ENCODE results near the gene RSPH4A. TPM values are rescaled to one million over a fixed set of nuclear protein-coding genes. Genes with fewer than 3 reads are reported as not detected.
A peak's percentile ranks its signal among the peaks of the same experiment; 100 is the strongest.
"Not testable (repeated sequence)": the region's sequence is repeated elsewhere in the genome, so short reads cannot be mapped to it uniquely, and the experiment has no call there.

Gene RSPH4A
- total RNA-seq, 1 donor from 2014 or later: 0.38 TPM

GRCh38 chr6:116663308-116663707 lies 47.0 kb downstream of the RSPH4A start:
- peaks cover 33% of the 10 kb centered on the region for H3K4me1 Mint-ChIP-seq (ENCODE audit: unreplicated experiment)
- H3K27ac Mint-ChIP-seq (ENCODE audit: unreplicated experiment): no peak overlapping the region
- no peaks in the 10 kb centered on the region for H3K9me3 Mint-ChIP-seq (ENCODE audit: unreplicated experiment)
- peaks cover 4% of the 10 kb centered on the region for H3K36me3 Mint-ChIP-seq (ENCODE audit: unreplicated experiment)
- H3K4me3 Mint-ChIP-seq (ENCODE audit: unreplicated experiment): no peak overlapping the region
- no peak for DNase-seq (ENCODE audit: extremely low spot score, unreplicated experiment)
- H3K27me3 Mint-ChIP-seq (ENCODE audit: unreplicated experiment): no peaks in the 10 kb centered on the region
- TF ChIP-seq CTCF (IDR thresholded peaks at IDR 0.05): no peak

GRCh38 chr6:116664169-116664568 lies 47.9 kb downstream of the RSPH4A start:
- not testable (repeated sequence) for DNase-seq (ENCODE audit: extremely low spot score, unreplicated experiment); H3K36me3 Mint-ChIP-seq (ENCODE audit: unreplicated experiment); H3K27ac Mint-ChIP-seq (ENCODE audit: unreplicated experiment); H3K27me3 Mint-ChIP-seq (ENCODE audit: unreplicated experiment); H3K9me3 Mint-ChIP-seq (ENCODE audit: unreplicated experiment); H3K4me3 Mint-ChIP-seq (ENCODE audit: unreplicated experiment)
- peaks cover 37% of the 10 kb centered on the region for H3K4me1 Mint-ChIP-seq (ENCODE audit: unreplicated experiment)

GRCh38 chr6:116665464-116665863 lies 49.2 kb downstream of the RSPH4A start:
- peaks cover 37% of the 10 kb centered on the region for H3K4me1 Mint-ChIP-seq (ENCODE audit: unreplicated experiment)
- H3K4me3 Mint-ChIP-seq (ENCODE audit: unreplicated experiment): peak overlapping the region; percentile 39
- peaks cover 3% of the 10 kb centered on the region for H3K27me3 Mint-ChIP-seq (ENCODE audit: unreplicated experiment)
- no peaks in the 10 kb centered on the region for H3K36me3 Mint-ChIP-seq (ENCODE audit: unreplicated experiment)
- DNase-seq (ENCODE audit: extremely low spot score, unreplicated experiment): no peak
- no peak for TF ChIP-seq CTCF (IDR thresholded peaks at IDR 0.05)
- no peaks in the 10 kb centered on the region for H3K9me3 Mint-ChIP-seq (ENCODE audit: unreplicated experiment)
- H3K27ac Mint-ChIP-seq (ENCODE audit: unreplicated experiment): no peak overlapping the region

- Mint-ChIP-seq H3K36me3 (ENCODE audit: unreplicated experiment) (no peaks in the 10 kb centered on the region), H3K27ac (ENCODE audit: unreplicated experiment) (no peak overlapping the region), H3K4me1 (ENCODE audit: unreplicated experiment) (peaks cover 37% of the 10 kb centered on the region), H3K27me3 (ENCODE audit: unreplicated experiment) (peaks cover 14% of the 10 kb centered on the region), H3K9me3 (ENCODE audit: unreplicated experiment) (no peaks in the 10 kb centered on the region), H3K4me3 (ENCODE audit: unreplicated experiment) (peak overlapping the region; percentile 15)
- no peak for TF ChIP-seq CTCF (IDR thresholded peaks at IDR 0.05)
- no peak for DNase-seq (ENCODE audit: extremely low spot score, unreplicated experiment)
Measured at GRCh38 chr6:116666869-116667268, 50.6 kb downstream of the RSPH4A start.

GRCh38 chr6:116667623-116668022 lies 51.3 kb downstream of the RSPH4A start:
- no peak for TF ChIP-seq CTCF (IDR thresholded peaks at IDR 0.05)
- peak overlapping the region; percentile 98 for H3K27ac Mint-ChIP-seq (ENCODE audit: unreplicated experiment)
- H3K4me1 Mint-ChIP-seq (ENCODE audit: unreplicated experiment): peaks cover 37% of the 10 kb centered on the region
- H3K27me3 Mint-ChIP-seq (ENCODE audit: unreplicated experiment): peaks cover 21% of the 10 kb centered on the region
- H3K4me3 Mint-ChIP-seq (ENCODE audit: unreplicated experiment): peak overlapping the region; percentile 96
- no peaks in the 10 kb centered on the region for H3K9me3 Mint-ChIP-seq (ENCODE audit: unreplicated experiment)
- H3K36me3 Mint-ChIP-seq (ENCODE audit: unreplicated experiment): no peaks in the 10 kb centered on the region
- no peak for DNase-seq (ENCODE audit: extremely low spot score, unreplicated experiment)

- Mint-ChIP-seq H3K27ac (ENCODE audit: unreplicated experiment) (no peak overlapping the region), H3K27me3 (ENCODE audit: unreplicated experiment) (peaks cover 52% of the 10 kb centered on the region), H3K36me3 (ENCODE audit: unreplicated experiment) (no peaks in the 10 kb centered on the region), H3K9me3 (ENCODE audit: unreplicated experiment) (no peaks in the 10 kb centered on the region), H3K4me3 (ENCODE audit: unreplicated experiment) (no peak overlapping the region), H3K4me1 (ENCODE audit: unreplicated experiment) (peaks cover 11% of the 10 kb centered on the region)
- no peak for TF ChIP-seq CTCF (IDR thresholded peaks at IDR 0.05)
- no peak for DNase-seq (ENCODE audit: extremely low spot score, unreplicated experiment)
Measured at GRCh38 chr6:116672306-116672705, 56.0 kb downstream of the RSPH4A start.

Measured in osteocyte (in vitro differentiated cells).